ENCODE data around the gene AK5. TPM values are rescaled to one million over a fixed set of nuclear protein-coding genes. Genes with fewer than 3 reads are reported as not detected.

Gene AK5
- total and polyA plus RNA-seq, 2 of the 4 experiments (the other 2 are of a cell fraction): 22.5 to 25.8 TPM

GRCh38 chr1:77313491-77313890, 31.7 kb downstream of the AK5 start:
- peak overlapping the region; percentile 12 for H2BK5ac ChIP-seq (ENCODE audit: low read depth, low read length, poor library complexity, severe bottlenecking)
- no CpG with 5 or more reads among the region's 8 CpGs for WGBS, 2 experiments (ENCODE audit: extremely low coverage in 2 of 2, insufficient read length in 1 of 2)
- peak overlapping the region; percentile 3; the same call in 1 of the 2 replicates for H3K4ac ChIP-seq (ENCODE audit: low read depth, low read length)
- H3K4me1 ChIP-seq (ENCODE audit: control insufficient read depth, insufficient read depth, low read length): peaks cover 4% of the 10 kb centered on the region; the same call in 1 of the 2 replicates
- no peak overlapping the region for H2AFZ ChIP-seq (replicated peaks; ENCODE audit: low read length, poor library complexity)
- H3K56ac ChIP-seq (ENCODE audit: extremely low read depth, insufficient read depth, low read length): no peak overlapping the region
- 0 out of 4 replicates have a peak overlapping the region, but pooled peaks of 1 of the 2 experiments have one; percentile 15 for H4K8ac ChIP-seq (ENCODE audit: low read depth in 2 of 2, low read length in 2 of 2)
- no peak overlapping the region for H4K5ac ChIP-seq (ENCODE audit: low read depth, low read length)
- POLR2A ChIA-PET (ENCODE audit: unreplicated experiment): no interaction called here
- peak overlapping the region; percentile 59; the same call in 1 of the 2 replicates for H2BK120ac ChIP-seq (ENCODE audit: low read depth, low read length)
- peaks cover 0 to 22% of the 10 kb centered on the region in 2 experiments; a peak in 3 of 4 replicates for H3K79me1 ChIP-seq (ENCODE audit: low read depth in 1 of 2, low read length in 2 of 2)
- no peaks in the 10 kb centered on the region for H3K9me1 ChIP-seq (ENCODE audit: insufficient read depth, low read length)
- H3K36me3 ChIP-seq (ENCODE audit: control insufficient read depth, insufficient read depth, low read length): no peaks in the 10 kb centered on the region
- H4K20me1 ChIP-seq (ENCODE audit: insufficient read depth, low read length): no peaks in the 10 kb centered on the region
- ATAC-seq (ENCODE audit: low read depth) (peak; percentile 76), DNase-seq (peak; percentile 15)
- peak overlapping the region; percentile 52; the same call in 1 of the 3 replicates for H2BK15ac ChIP-seq (ENCODE audit: low read depth, low read length)
- no peak overlapping the region for H3K27ac ChIP-seq (ENCODE audit: insufficient read depth, low read length)
- H4K91ac ChIP-seq (ENCODE audit: insufficient read depth, low read depth, low read length): no peak overlapping the region
- dilution Hi-C loops (cut with HindIII; ENCODE audit: low sequenced_read_pairs, unreplicated experiment) (no loop called here), in situ Hi-C loops (cut with MboI; ENCODE audit: low sequenced_read_pairs) (no loop called here), intact Hi-C loops (cut with micrococcal nuclease) (no loop called here)
- H3K27me3 ChIP-seq (ENCODE audit: control insufficient read depth, insufficient read depth, low read length): no peaks in the 10 kb centered on the region
- no peak overlapping the region for H3K18ac ChIP-seq (ENCODE audit: low read depth, low read length)
- no peak overlapping the region for H3K23ac ChIP-seq (ENCODE audit: low read depth, low read length)
- no peaks in the 10 kb centered on the region for H3K9me3 ChIP-seq (ENCODE audit: control insufficient read depth, insufficient read depth, low read length)
- TF ChIP-seq CTCF (conservative IDR thresholded peaks at IDR 0.05; ENCODE audit: low read depth, low read length): 0 out of 2 replicates have a peak, but pooled peaks have one; percentile 21
- no peak for TF ChIP-seq USF2 (IDR thresholded peaks at IDR 0.05; ENCODE audit: low read depth, low read length)
- TF ChIP-seq ELK1 (IDR thresholded peaks at IDR 0.05; ENCODE audit: borderline replicate concordance, low read depth, low read length): no peak
- 0 out of 2 replicates have a peak overlapping the region, but pooled peaks have one; percentile 11 for H3K14ac ChIP-seq (replicated peaks; ENCODE audit: low read depth, low read length)
- no peak overlapping the region for H3K4me2 ChIP-seq (ENCODE audit: low read depth, low read length)
- no peak overlapping the region for H3K4me3 ChIP-seq (ENCODE audit: insufficient read depth, low read depth, low read length)
- peak overlapping the region; percentile 23; the same call in 1 of the 2 replicates for H2AK5ac ChIP-seq (ENCODE audit: low read depth, low read length)
- no TSS peak for BruUV-seq (replicated peaks)
- no peak overlapping the region for H2AK9ac ChIP-seq (replicated peaks; ENCODE audit: low read depth, low read length, poor library complexity)
- H2BK20ac ChIP-seq (ENCODE audit: low read depth, low read length): no peak overlapping the region; the same call in 1 of the 2 replicates
- H3K9ac ChIP-seq (ENCODE audit: low read depth, low read length): no peak overlapping the region
- CTCF ChIA-PET: interaction anchor here (0.6 to 1.4 kb wide), 3 partner anchors 44 to 499 kb away, joined by 3 to 4 read pairs (median 3); no protein-coding TSS in a partner anchor
